ENCODE results near the gene CTNNBL1.

DNA sequence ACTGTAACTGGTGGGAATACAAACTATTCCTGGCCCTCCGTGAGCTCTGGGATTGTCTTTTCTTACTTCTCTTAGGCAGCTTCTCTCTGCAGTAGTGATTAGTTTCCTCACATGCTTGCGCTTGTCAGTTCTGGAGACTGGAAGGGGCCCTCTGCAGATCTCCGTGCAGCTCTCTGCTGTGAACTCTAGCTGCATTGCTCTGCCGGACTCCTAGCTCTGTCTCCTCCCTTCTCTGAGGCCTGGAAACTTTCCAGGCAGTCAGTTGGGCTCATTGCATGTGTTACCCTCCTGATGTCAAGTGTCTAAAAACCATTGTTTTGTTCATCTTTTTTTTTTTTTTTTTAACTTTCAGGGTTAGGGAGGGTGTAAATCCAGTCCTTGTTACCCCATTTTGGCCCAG is 102.3 kb downstream of the CTNNBL1 start:
- TF ChIP-seq, protein P1, sequence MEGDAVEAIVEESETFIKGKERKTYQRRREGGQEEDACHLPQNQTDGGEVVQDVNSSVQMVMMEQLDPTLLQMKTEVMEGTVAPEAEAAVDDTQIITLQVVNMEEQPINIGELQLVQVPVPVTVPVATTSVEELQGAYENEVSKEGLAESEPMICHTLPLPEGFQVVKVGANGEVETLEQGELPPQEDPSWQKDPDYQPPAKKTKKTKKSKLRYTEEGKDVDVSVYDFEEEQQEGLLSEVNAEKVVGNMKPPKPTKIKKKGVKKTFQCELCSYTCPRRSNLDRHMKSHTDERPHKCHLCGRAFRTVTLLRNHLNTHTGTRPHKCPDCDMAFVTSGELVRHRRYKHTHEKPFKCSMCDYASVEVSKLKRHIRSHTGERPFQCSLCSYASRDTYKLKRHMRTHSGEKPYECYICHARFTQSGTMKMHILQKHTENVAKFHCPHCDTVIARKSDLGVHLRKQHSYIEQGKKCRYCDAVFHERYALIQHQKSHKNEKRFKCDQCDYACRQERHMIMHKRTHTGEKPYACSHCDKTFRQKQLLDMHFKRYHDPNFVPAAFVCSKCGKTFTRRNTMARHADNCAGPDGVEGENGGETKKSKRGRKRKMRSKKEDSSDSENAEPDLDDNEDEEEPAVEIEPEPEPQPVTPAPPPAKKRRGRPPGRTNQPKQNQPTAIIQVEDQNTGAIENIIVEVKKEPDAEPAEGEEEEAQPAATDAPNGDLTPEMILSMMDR (IDR thresholded peaks at IDR 0.05): no peak
- no peak for TF ChIP-seq ZFX (IDR thresholded peaks at IDR 0.05; ENCODE audit: borderline replicate concordance)
